ENCODE data around the gene KIAA1191.

Gene KIAA1191

DNA sequence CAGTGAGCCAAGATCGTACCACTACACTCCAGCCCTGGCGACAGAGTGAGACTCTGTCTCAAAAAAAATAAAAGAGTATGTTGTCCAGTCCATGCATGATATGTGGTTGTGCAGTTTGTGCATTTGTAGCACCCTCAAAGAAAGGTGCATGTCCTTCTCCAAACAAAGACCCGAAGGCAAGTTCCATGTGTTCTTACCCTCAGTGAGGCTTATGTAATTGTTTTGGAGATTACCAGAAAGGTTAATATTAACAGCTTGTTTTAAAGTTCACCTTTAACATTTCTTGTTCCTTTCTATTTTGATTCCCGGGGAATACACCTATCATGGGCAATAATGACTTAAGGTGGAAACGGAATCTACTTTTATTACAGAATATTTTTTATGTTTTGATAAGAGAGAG, 22.3 kb downstream of the KIAA1191 start:
- Histone ChIP-seq H3K4me3 (ENCODE audit: low read depth, low read length) (no peak overlapping the region), H3K36me3 (peaks cover 19% of the 10 kb centered on the region), H3K27ac (no peak overlapping the region), H3K9me3 (ENCODE audit: severe bottlenecking) (no peaks in the 10 kb centered on the region), H3K27me3 (ENCODE audit: insufficient read depth, low read depth, severe bottlenecking) (no peaks in the 10 kb centered on the region)
- DNase-seq, result no peak
- TF ChIP-seq, protein P1, sequence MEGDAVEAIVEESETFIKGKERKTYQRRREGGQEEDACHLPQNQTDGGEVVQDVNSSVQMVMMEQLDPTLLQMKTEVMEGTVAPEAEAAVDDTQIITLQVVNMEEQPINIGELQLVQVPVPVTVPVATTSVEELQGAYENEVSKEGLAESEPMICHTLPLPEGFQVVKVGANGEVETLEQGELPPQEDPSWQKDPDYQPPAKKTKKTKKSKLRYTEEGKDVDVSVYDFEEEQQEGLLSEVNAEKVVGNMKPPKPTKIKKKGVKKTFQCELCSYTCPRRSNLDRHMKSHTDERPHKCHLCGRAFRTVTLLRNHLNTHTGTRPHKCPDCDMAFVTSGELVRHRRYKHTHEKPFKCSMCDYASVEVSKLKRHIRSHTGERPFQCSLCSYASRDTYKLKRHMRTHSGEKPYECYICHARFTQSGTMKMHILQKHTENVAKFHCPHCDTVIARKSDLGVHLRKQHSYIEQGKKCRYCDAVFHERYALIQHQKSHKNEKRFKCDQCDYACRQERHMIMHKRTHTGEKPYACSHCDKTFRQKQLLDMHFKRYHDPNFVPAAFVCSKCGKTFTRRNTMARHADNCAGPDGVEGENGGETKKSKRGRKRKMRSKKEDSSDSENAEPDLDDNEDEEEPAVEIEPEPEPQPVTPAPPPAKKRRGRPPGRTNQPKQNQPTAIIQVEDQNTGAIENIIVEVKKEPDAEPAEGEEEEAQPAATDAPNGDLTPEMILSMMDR (IDR thresholded peaks at IDR 0.05; ENCODE audit: low read depth, low read length), result no peak

DNA sequence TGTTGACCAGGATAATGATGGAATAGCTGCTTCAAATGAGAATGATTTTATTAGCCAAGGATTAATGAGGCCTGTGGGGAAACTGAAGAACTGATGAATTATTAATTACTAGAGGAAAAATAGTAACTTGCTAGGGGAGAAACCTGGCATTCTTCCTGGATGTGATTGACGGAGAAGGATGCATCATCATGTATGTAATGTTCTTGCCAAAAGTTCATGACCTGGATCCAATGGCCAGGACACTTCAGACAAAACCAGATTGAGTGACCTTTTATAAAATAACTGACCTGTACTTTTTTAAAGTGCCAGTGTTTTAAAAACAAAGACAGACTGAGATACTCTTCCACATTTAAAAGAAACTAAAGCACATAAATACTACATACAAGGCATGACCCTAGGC, 23.7 kb downstream of the KIAA1191 start:
- TF ChIP-seq, protein P1 (IDR thresholded peaks at IDR 0.05; ENCODE audit: low read depth, low read length), result no peak
- H3K36me3 ChIP-seq, result peaks cover 18% of the 10 kb centered on the region
- no peak for DNase-seq
- H3K9me3 ChIP-seq (ENCODE audit: severe bottlenecking), result peaks cover 4% of the 10 kb centered on the region
- no peak overlapping the region for H3K27ac ChIP-seq
- H3K4me3 ChIP-seq (ENCODE audit: low read depth, low read length), result no peak overlapping the region
- no peaks in the 10 kb centered on the region for H3K27me3 ChIP-seq (ENCODE audit: insufficient read depth, low read depth, severe bottlenecking)

DNA sequence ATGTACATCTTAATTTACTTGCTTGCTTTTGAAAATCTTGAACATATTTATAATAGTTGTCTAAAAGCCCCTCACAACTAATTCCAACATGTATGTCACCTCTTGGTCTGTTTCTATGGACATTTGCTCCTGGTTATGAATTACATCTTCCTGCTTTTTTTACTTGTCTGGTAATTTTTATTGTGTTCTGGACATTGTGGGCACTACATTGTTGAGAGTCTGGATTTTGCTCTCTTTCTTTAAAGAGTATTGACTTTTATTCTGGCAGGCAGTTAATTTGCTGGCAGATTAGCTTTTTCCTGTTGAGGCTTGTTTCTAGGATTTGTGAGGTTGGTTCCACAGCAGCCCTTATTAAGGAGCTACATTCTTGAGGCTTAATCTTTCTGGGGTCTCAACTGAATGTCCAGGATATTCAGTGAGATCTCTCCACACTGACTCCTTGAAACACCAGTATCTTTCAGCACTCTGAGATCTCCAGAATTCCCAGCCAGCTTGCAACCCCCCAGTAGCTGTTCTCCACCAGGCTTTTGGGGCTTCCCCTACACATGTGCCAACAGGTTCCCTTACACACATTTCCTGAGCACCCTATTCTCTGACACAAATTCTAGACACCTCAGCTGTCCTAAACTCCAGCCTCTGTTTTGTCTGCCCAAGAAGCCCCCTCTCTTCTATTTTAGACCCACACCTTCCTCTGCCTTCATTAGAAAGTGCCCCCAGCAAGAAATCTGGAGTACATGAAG, 27.4 kb downstream of the KIAA1191 start:
- no peak for DNase-seq
- TF ChIP-seq, protein P1 (IDR thresholded peaks at IDR 0.05; ENCODE audit: low read depth, low read length), result no peak
- H3K36me3 ChIP-seq, result peaks cover 18% of the 10 kb centered on the region

DNA sequence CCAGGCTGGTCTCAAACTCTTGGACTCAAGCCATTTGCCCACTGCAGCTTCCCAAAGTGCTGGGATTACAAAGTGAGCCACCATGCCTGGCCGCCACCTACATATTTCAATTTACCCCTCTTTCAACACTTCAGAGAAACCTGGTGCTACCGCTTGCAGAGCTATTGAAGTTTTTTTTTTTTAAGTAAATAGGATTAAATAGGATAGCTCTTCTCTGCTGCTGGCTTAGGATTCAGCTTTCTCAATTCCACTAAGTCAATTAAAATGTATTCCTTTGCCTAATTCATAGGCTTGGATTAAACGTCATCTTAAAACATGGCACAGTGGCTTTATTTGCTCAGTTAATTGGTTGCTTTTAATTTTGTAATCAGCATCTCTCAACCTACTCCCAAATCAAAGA, 41.0 kb downstream of the KIAA1191 start:
- Histone ChIP-seq H3K9me3 (ENCODE audit: severe bottlenecking) (no peaks in the 10 kb centered on the region), H3K27ac (no peak overlapping the region), H3K27me3 (ENCODE audit: insufficient read depth, low read depth, severe bottlenecking) (no peaks in the 10 kb centered on the region), H3K4me3 (ENCODE audit: low read depth, low read length) (no peak overlapping the region), H3K36me3 (peaks cover 32% of the 10 kb centered on the region)
- TF ChIP-seq, protein P1 (IDR thresholded peaks at IDR 0.05; ENCODE audit: low read depth, low read length), result no peak
- peak; percentile 14 for DNase-seq

More for the DNA sequence above, 27.4 kb downstream of the KIAA1191 start:
- Histone ChIP-seq H3K9me3 (ENCODE audit: severe bottlenecking) (peaks cover 4% of the 10 kb centered on the region), H3K4me3 (ENCODE audit: low read depth, low read length) (no peak overlapping the region), H3K27ac (no peak overlapping the region), H3K27me3 (ENCODE audit: insufficient read depth, low read depth, severe bottlenecking) (no peaks in the 10 kb centered on the region)

DNA sequence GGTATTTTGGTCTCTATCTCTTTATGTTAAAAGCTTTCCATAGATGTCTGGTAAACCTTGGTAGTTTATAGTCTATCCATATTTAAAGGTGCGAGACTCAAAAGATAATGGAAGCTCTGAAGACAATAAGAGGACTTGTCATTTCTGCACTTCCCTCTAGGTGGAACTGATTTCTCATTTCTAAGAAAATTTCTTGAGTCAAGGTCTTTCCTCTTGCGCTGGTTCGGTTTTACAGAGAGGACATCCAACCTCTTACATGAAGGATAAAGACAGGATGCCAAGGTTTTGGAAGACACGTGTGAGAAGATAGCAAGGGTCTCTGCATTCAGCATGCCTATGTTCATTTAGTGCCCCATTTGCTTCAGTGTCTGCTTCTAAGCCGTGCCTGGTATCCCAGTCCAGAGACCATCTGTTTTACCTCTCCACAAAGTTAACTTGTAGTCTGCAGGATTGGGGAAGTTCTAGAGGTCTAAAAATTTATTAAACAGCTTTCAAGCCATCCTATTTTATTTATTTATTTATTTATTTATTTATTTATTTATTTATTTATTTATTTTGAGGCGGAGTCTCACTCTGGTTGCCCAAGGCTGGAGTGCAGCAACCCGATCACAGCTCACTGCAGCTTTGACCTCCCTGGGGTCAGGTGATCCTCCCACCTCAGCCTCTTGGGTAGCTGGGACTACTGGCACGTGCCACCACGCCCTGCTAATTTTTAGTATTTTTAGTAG, 41.6 kb downstream of the KIAA1191 start:
- Histone ChIP-seq H3K4me3 (ENCODE audit: low read depth, low read length) (no peak overlapping the region), H3K27me3 (ENCODE audit: insufficient read depth, low read depth, severe bottlenecking) (no peaks in the 10 kb centered on the region), H3K27ac (no peak overlapping the region), H3K36me3 (peaks cover 34% of the 10 kb centered on the region), H3K9me3 (ENCODE audit: severe bottlenecking) (no peaks in the 10 kb centered on the region)
- no peak for DNase-seq
- TF ChIP-seq, protein P1 (IDR thresholded peaks at IDR 0.05; ENCODE audit: low read depth, low read length), result peak; percentile 33
